Middle frontal gyrus (tissue), 1 donor: Measurements from ENCODE around the gene SMYD5.
"Not testable (repeated sequence)": the region's sequence is repeated elsewhere in the genome, so short reads cannot be mapped to it uniquely, and the experiment has no call there.

ENCODE experiments used
- DNase-seq: peaks from one replicate; pipeline ENCODE4 v3.0.0-alpha.2; 2015; ENCODE audit warnings: low spot score; ENCODE audit errors: extremely low spot score

Gene SMYD5

DNA sequence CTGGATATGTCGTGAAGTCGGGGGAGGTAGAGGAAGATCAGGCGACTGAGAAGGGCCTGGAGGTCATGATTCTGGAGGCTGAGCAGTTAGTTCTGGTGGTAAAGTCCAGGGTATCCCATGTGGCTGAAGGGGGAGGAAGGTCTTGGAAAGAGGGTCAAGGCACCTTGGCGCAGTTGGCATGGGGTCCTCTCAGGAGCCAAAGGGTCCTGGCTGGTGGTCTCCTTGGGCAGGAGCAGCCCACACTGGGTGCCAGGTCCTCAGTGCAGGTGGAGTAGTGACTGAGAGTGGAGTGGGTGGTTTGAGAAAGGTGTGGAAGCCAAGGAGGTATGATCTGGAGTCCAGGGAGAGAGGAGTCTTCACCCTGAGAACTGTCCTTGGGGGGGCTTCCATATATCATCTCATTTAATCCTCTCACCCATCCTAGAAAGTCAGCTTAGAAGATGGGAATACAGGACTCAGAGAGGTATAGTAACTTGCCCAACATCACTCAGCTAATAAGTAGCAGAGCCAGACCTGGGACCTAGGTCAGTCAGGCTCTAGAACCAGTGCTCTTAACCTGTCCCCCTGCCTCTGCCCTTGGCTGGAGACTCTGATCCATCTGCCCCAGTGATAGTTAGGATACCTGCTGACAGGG is 45.8 kb downstream of the SMYD5 start:
- no peak for DNase-seq

DNA sequence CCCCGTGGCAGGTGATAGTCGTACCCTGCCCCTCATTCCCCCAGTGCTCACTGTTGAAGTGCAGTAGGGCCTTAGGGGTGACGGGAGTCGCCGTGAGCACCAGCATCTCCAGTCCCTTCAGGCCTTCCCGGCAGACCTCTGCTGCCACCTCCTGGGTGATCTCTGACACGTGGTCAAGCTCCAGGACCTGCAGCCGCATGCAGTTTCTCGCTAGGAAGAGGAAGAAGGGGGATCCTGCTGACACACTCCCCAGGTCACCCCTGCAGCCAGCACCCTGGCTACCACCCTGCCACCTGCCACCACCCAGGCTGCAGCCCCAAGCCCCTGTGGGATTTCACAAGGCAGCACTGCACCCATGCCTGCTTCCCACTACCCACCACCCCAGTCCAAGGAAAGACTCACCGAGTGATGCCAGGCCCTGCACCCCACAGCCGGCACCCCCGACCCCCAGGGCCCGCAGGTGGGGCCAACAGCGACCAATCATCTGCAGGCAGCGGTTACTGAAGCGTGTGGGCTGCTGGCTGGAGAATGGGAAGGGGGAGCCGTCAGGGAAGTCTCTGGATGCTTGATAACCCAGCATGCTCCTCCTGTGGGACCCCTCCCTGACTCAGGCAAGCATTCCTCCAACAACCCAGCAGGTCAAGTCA is 46.4 kb downstream of the SMYD5 start:
- DNase-seq, result no peak

DNA sequence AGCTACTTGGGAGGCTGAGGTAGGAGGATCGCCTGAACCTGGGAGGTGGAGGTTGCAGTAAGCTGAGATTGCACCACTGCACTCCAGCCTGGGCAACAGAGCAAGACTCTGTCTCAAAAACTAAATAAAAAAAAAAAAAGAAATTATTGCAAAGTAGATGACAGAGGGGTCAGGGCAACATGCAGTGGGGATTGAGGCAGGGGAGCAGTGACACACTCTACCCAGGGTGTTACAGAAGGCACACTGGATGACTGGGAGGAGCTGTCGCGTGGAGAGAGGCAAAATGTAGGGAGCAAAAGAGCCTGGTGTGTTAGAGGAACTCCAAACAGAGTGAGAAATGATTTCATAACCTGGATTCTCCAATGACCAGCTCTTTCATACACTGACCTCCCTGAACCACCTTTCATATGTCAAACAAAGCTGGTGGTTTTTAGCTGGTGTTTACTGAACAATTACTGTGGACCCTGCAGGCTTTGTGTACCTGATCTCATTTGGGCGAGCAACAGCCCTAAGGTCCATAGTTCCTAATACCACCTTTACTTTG is 48.1 kb downstream of the SMYD5 start:
- DNase-seq, result no peak

DNA sequence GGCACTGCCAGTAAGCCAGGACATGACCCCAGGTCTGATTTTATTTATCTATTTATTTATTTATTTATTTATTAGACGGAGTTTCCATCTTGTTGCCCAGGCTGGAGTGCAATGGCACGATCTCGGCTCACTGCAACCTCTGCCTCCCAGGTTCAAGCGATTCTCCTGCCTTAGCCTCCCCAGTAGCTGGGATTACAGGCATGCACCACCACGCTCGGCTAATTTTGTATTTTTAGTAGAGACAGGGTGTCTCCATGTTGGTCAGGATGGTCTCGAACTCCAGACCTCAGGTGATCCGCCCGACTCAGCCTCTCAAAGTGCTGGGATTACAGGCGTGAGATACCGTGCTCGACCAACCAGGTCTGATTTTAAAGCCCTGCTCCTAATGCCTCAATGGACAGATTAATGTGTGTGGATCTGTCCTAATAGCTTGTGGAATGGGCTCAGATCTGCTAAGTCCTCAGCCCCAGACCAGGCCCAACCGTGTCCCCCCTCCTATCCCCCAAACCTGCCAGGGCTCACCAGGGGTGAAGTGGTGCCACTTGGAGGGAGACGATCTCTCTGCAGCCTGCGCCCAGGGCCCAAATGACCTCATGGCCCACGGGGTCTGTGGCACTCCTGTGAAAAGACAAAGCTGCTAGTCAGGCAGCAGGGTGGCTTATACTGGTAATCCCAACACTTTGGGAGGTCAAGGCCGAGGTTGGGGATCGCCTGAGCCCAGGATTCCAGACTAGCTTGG is 48.8 kb downstream of the SMYD5 start:
- not testable (repeated sequence) for DNase-seq

DNA sequence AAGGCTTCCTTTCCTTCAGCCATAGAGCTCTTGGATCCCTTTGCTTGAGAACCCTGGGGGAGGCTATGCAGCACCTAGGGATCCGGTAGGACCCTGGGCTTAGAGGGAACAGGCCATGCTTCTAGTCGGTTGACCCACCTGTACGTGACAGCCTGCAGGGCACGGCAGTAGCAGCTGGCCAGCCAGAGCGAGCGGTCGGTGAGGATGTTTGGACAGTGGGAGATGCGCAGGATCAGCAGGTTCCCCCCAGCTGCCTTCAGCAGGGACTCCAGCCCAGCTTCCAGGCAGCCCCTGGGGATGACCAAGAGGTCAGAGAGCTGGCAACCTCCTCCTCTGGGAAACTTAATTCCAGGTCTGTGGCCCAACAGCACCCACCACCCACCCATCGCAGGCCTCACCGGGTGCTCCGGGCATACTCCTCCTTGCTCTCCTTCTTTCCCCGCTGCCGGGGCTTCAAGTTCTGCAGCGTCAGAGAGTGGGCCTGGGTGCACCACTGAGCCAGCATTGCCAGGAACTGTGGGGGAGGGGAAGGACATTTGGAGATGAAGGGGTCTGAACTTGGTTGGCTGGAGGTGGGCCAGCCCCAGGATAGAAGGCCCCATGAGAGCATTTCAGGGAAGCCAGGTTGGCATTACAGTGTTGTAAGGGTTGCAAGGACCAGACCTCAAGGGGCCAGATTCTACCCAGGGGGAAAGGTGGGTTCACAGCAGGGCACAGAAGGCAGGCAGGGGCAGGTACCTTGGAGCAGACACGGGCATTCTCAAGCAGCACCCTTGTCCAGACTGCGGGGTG is 49.7 kb downstream of the SMYD5 start:
- no peak for DNase-seq

DNA sequence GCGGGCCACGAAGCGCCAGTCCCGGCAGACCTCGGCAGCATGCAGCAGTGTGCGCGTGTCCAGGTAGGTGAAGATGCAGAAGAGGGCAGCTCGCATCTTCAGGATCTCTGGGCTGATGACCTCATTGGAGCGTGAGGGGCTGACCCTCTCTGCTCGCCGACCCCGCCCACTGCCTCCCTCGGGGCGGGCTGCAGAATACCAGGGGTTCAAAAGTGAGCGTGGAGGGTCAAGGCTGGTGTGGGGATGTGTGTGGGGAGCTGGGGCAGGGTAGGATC is 50.2 kb downstream of the SMYD5 start:
- DNase-seq, result no peak

DNA sequence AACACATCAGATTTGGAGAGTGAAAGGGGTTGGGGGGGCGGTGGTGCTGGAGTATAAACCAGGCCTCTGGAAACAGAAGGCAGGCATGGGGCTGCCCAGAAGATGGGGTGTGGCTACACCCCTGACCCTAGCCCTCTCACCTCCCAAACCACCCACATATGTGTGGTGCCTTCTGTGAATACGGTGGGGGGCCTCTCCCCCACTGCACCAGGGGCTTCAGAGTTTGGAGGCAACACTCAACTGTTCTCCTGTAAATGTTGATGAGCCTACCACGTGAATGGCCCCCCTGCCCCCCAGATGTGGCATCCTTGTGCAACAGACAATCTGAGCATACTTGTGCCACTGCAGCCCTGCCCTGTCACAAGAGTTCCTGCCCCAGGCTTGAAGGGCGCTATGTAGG is 50.7 kb downstream of the SMYD5 start:
- DNase-seq, result no peak

DNA sequence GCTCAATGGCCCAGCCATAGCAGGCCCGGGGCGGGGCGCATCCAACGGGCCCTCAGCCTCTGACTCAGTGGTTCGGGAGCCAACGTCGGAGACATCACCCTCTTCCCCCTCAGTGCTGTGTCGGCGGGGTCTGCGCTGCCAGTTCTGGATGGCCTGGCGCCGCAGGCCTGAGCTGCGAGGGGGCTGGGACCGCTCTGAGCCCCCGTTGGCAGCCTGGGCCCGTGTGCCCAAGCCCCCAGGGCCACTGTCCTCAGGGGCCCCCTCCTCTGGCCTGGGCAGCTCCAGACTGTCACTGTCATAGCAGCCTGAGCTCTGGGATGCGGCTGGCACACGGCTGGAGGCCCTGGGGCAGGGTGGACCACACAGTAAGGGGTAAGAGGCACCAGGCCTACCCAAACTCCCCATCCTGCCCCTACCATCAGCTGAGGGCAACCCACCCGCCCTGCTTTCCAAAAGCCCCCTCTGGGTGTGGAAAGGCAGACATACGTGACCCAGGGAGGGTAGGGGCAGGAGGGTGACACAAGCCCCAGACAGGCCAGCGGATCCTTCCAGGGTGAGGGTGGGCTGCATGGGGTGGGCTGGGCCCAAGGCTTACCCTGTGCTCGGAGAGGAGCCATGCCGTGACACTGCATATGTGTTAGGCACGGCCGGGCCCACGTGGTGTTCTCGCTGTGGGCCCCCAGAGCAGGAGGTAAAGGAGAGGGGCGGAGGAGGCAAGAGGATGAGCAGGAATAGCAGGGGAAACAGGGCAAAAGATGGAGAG is 51.4 kb downstream of the SMYD5 start:
- no peak for DNase-seq

DNA sequence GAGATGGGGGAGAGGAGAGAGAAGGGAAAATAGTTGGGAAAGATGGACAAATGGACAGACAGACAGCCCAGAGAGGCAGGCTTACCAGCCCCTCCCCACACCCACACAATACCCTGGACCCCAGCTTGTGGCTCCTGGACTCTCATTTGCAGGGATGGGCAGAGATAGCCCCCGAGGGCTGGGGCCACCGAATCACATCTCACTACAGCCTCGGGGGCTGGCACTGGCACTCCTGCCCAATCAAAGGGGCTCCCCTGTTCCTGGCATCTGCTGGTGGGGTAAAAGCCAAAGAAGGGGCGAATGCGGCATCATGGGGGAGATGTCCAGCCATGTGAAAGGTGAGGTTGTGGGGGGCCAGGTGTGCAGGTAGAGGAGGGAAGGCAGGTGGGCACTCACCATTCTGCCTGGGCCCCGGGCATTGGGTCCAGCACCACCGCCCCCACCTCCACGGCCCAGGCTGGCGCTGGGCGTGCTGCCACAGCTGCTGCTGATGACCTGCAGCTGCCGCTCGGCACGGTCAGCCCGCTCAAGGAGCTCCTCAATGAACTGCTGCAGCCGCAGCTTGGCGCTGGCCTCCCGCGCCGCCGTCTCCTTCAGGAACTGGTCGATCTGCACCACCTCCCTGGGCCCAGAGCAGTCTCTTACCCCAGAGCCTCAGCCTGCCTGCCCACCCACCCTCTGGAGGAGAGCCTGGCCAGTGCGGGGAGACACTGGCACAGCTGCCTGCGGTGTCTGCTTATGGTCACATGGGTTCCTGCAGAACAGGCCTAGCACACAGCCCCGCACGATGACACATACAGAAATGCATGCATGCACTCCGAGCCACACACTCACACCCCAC is 52.2 kb downstream of the SMYD5 start:
- DNase-seq, result peak; percentile 24

DNA sequence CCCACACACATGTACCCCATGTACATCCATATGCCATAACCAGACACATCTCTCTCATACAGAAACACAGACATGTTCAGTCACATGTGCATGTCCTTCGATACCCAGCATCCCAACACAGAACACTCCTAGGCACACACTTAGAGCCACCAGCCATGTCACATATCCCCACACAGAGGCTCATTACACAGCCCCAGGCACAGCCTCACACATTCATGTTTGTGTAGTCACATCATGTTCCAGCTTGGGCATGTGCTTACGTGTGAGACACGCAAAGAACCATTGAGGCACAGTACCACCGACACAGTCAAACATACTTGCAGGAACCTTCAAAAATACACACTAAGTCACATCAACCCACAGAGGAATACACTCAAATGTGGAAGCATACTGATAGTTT is 53.0 kb downstream of the SMYD5 start:
- DNase-seq, result no peak

DNA sequence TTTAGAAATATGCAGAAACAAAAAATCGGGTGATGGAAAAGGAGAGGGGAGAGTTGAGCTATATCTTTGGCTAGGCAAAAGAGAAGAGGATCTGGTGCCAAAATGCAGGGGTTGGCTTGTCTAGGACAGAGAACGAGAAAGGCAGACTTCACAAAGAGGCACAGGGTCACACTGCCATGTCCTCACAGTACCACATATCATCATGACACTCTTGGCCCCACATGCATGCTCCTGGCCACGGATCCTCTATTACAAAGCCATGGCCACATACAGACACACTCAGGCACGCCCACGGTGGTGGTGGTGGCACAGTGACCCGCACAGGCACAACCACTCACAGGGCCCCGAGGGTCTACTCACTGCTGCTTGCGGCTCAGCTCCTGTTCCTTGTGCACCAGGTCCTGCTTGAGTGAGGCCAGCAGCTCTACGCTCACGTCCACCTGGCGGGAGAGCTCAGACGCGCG is 54.4 kb downstream of the SMYD5 start:
- no peak for DNase-seq

DNA sequence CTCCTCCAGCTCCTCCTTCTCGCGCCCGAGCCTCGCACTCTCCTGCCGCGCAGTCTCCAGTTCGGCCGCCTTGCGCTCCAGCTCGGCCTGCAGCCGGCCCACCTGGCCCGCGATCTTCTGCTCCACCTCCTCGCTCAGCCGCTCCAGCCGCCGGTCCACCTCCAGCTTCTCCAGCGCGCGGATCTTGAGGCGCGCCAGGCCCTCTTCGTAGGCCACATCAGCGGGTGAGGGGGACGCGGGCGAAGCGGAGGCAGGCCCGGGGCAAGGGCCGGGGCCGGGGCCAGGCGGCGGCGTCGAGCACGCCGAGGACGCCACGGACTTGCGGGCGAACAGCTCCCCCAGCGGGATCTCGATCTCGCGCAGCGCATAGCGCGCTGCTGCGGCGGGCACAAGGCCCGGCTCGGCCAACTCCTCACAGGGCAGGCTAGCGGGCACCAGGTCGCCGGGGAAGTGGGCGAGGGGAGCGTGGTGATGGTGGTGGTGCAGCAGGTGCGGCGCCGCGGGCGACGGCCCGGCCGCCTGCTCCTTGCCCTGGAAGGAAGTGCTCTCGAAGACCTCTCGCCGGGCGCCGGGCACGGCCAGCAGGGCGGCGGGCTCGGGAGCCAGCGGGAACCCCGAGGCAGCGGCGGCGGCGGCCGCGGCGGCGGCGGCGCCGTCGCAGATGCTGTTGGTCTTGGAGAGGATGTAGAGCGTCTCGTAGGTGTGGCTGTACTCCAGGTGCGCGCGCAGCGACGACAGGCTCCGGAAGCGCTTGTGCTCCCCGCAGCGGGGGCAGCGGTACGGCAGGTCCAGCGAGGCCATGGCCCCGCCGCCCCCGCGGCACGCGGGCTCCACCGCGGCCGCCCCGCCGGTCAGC is 55.0 kb downstream of the SMYD5 start:
- no peak for DNase-seq

DNA sequence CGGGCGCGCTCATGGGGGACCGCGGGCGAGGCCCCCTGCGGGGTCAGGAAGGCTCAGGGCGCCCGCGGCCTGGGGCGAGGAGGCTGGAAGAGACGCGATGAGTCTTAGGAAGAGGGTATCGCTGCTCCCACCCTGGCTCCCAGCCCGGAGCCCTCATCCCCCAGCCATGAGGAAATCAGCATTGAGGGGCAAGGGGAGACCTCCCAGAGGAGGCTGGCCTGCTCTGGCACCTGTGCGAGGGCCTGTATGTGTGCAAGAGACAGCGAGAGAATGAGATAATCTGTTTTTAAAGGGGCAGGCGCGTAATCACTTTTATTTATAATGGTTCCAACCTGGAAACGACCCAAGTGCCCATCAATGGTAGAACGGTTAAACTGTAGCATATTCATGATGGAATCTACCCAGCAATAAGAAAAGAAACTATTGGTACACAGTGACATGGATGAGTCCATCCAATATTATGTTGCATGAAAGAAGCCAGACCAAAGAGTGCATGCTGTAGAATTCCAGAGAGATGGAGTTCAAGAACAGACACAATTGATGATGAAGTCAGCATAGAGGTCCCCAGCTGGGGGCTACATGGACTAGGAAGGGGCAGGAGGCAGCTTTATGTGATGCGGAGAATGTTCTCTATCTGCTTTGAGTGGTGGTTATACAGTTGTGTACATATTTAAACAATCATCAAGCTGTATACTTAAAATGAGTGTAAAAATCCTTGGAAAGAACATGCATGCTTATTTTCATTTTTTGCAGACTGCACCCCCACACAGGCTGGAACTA is 55.8 kb downstream of the SMYD5 start:
- DNase-seq, result no peak

DNA sequence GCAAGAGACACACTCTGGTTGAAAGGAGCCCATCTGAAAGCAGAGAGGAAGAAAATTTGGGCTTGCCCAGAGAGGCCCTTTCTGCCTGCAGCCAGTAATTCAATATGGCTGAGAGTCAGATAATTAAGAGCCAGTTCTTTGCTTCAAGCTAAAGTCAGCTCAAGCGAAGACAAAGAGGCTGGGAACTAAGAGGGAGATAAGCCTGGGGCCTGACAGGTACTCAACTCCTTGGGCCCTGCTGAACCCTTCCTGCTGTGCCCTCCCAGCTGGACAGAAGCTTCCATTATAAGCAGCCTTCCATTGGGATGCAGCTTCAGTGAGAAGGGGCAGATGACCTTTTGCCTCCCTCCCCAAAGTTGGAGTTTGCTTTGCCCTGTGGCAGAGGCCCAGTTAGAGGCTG is 58.2 kb downstream of the SMYD5 start:
- DNase-seq, result no peak
